MV-4-11 (cell line): Measurements from ENCODE around the gene ISCA2.
A peak's percentile ranks its signal among the peaks of the same experiment; 100 is the strongest.
"Not testable (repeated sequence)": the region's sequence is repeated elsewhere in the genome, so short reads cannot be mapped to it uniquely, and the experiment has no call there.

Experiments used
- DNase-seq: peaks from one replicate; lab custom pipeline; 2025; lab: John Stamatoyannopoulos, UW

The ISCA2 gene

DNA sequence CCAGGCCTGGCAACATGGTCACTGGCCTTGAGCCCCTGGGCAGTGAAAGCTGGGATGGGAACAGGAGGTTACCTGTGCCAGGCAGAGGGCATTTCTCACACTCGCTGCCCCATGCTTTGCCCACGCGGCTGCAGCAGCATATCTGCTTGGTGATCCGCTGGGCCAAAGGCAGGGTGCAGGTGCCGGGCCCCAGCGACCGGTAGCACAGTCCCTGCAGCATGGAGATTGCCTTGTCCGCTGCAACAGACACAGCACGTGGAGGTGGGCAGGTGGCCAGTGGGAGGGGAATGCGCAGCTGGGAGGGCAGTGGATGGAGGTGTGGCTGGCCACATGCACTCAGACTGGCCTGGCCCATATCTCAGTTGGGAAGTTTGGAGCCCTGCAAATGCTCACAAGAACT, 35.3 kb downstream of the ISCA2 start:
- DNase-seq = no peak

DNA sequence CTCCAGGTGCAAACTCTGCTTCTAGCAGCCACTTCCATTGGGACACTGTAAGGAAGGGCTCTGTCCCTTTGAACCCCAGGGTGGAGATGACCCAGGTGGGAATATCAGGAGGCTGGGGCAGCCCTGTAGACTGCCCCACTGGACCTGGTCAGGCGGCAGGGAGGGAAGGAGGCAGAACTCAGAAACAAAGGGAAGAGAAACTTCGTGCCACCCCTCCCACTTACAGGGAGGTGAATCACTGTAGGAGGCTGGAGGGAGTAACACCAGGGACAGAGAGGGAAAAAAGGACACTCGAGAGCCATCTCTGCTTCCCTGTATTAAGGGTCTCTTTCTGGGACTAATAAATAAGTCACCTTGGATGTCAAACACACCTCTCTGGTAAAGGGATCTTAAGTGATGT, 37.4 kb downstream of the ISCA2 start:
- peak; percentile 14 for DNase-seq

DNA sequence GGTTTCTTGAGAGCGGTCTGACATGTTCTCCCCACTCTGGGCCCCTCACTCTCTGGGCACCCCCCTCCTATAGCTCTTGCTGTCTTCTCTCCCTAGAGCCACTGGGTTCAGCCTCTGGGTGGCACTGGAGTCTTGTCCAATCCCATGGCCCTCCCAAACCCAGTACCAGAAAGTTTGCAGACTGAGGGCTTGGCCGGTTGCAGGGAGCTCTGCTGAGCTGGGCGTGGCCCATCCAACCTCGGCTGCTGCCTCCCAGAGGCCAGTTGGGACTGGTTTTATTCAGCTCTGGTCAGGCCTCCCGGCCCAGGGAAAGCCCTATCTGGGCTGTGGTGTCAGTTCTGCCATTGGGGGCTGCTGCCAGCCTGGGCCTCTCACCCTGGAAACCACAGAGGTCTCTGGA, 37.9 kb downstream of the ISCA2 start:
- DNase-seq = no peak

DNA sequence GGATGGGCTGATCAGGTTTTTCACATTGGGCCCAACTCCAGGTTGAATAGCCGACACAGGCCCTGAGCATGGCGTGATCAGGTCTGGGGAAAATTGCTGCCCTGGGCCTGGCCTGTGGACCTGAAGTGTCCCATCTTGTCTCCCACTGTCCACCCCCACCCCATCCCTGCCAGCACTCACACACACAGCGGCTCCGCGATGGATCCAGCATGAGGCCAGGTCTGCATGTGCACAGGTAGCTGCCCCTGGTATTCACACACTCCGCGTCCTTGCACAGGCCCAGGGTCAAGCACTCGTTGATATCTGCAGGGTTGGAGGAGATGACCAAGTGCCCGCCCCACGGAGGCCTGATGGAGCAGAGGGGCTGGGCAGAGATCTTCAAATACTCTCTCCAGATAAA, 38.7 kb downstream of the ISCA2 start:
- DNase-seq = no peak

DNA sequence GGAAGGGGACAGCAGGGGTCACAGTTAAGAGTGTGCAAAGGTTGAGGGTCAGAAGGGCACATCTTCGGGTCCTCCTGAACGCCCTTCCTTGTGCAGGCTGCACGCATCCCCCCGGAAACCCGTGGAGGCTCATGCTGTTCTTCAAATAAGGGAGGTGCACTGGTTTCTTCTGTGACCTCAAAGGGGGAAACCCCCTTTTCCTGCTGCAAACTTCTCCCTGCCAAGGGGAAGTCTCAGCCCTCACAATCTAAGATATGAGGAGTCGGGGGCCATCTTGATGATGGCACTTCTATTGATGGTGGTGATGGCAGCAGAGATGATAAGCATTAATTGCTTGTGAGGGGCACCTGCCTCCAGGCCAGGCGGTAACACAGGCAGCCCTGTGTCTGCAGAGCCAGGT, 40.0 kb downstream of the ISCA2 start:
- DNase-seq = no peak

DNA sequence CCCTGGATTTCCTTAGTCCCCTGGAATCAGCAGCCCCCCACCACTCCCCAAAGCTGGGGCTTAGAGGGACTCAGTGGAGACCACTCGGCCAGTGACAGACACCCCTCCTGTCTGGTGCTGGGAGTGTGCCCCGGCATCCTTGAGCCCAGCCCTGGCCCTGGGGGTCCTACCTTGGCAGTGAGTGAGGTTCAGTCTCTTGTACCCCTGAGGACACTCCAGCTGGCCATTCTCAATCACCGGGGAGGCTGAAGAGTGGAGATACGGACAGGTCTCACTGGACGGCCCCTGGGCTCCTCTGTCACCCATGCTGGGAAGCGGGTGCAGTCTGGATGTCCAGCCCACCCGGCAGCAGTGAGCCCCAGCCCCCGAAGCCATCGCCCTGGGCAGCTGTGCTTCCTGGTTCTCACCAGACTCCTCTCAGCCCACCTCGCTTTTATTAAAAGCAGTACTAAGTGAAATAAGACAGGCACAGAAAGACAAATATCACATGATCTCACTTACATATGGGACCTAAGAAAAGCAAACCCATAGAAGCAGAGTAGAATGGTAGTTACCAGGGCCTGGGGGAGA, 42.3 kb downstream of the ISCA2 start:
- no peak for DNase-seq

DNA sequence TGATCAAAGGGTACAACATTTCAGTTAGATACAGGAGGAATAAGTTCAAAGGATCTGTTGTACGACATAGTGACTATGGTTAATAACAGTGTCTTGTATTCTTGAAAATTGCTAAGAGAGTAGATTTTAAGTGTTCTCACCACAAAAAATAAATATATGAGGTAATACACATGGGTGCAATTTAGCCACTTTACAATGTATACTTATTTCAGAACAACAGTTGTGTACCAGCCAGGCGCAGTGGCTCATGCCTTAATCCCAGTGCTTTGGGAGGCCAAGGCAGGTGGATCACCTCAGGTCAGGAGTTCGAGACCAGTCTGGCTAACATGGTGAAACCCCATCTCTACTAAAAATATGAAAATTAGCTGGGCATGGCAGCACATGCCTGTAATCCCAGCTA, 42.8 kb downstream of the ISCA2 start:
- not testable (repeated sequence) for DNase-seq

DNA sequence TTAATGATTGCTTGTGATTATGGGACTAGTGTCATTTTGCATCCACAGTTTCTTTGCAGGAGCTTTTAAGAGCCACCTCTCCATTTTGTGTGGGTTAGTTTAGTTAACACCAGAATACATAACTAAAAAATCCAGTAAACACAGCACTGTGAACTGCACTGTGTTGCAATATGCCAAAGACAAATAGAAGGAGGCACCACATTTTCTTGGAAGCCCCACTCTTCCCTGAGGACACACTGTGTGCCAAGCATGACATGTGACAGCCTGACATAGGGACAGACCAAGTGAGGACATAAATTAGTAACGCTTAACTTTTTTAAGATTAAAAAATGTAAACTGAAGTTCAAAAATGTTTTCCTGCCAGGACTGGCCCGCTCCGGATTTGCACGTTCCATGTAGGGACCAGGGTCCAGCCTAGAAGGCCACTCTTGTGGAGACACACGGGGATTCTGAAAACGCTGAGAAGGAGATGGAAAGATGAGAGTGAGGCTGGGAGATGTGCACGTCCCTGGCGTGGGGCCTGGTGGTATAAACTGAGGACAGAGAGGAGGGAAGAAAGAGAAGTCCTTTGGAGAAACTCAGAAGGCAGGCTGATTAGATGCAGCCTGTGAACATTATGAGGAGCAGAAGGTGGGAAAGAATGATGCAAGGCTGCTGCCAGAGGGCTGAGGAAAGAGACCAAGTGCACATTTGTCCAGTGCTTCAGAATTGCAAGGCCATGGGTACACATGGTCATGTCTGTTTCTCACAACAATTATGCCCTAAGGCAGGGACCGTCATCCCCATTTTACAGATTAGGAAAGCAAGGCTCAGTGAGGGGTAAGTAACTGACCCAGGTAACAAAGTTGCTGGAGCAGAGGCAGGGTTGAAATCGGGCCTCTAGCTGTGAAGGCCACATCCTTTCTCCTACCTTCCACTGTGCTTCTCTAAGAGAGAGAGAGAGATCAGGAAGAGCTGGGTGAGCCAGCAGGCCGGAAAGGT, 45.1 kb downstream of the ISCA2 start:
- DNase-seq = no peak

DNA sequence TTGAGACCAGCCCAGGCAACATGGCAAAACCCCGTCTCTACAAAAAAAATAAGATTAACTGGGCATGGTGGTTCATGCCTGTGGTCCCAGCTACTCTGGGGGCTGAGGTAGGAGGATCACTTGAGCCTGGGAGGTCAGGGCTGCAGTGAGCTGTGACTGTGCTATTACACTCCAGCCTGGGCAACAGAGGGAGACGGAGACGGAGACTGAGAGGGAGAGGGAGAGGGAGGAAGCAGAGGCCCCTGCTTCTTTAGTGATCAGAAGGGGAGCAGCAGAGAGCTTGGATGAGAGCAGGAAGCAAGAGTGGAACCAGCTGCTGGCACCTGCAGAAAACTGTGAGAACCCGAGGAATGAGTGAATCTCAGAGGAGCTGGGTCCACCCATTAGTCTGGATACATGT, 45.9 kb downstream of the ISCA2 start:
- DNase-seq = no peak

DNA sequence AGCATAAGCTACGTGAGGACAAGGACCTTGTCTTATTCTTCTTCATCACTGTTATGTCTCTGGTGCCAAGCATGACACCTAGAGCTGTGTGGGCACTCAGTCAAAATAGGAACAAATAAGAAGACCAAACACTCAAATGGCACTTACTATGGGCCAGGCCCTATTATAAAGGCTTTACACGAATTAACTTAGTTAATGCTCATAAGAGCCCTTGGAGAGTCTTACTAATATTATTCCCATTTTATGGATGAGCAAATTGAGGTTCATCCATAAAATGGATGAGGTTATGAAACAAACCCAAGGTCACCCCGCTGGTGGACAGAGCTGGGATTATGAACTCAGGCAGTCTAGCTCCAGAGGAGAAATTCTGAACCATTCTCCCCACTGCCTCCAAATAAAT, 47.7 kb downstream of the ISCA2 start:
- DNase-seq = no peak

DNA sequence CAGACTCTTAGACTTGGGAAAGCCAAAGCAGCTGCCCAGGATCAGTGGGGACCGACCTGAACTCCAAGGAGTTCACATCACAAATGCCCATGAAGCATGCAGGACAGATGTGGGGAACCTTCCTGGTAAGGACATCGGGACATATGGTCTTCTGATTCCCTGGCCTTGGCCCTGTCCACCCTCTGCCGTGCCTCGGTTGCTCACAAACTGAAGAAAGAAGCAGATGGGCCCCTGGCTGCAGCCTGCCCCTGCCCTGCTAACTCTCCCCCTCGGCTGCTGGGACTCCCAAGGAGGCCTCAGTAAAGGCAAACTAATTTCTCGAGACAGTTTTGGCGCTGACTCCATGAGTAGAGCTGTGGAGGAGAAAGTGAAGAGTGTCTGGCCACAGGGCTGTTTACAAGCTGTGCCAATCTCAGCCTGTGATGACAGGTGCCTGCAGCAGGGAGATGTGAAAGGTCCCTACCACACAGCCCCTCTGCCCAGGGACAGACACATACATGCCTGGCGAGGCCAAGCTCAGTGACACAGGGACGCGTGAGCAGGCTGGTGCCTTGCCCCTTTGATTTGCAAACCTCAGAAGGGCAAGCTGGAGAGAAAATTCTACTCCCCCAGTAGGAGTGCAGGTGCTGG, 48.6 kb downstream of the ISCA2 start:
- no peak for DNase-seq

DNA sequence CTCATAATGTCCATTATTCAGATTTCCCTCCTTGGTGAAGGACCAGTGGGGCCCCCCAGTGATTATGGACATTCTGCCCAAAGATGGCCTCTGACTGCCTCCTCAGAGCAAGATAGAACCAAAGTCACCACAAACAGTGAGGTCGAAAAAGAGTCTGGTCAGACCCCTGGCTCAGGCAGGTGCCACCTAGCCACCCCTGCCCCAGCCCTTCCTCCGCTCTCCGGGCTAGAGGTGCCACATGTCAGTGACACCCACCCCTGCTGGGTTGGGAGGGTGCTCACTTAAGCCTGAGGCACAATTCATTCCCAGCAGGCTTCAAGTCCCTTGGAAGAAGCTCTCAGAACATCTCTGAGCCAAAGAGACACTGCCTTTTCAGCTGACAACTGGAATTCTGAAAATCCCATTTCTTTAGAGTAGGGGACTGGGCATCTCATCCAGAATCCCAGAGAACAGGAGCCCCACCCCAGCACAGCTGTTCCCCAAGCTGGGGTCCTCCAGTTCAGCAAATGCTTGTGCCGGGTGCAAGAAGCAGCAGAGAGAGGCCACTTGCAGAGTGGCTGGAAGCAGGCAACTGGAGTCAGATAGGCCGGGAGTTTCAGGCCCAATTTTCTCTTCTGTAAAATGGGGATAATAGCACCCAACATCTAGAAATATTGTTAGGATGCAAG, 50.3 kb downstream of the ISCA2 start:
- DNase-seq = no peak

DNA sequence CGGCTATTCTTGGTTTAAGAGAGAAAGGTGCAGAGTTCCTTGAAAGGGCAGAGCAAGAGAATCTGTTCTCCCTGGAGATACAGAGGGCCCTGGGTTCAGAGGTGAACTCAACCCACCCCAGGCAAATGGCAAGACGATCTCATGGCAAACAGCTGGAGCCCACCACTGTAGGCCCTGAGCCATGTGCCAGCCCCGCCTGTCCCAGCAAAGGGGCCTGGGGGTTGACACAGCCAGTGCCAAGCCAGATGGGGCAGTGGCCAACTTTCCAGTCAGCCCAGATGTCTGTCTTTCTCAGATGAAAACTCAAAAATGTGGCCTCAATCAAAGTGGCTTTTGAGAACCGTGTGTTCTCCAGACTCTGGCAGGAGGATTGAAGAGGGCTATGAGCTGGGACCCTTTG, 51.8 kb downstream of the ISCA2 start:
- DNase-seq = no peak

DNA sequence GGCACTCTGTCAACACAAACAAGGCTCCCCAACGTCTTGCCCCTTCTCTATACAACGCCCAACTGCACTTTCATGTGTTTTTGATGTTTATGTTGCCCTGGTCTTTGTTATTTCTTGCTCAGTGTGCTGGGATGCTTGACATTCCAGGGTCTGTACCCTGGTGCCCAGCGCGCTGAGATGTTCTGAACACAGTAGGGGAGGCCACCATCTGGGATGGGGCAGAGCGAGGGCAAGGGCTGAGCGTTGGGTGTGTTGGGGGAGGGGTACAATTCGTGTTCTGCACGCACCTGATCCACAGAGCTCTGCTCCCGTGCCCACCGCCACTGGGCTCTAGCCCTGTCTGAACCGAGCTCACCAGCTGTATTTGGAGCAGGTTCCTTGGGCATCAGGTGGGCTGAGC, 52.9 kb downstream of the ISCA2 start:
- DNase-seq = no peak
